Caco-2 (cell line): ENCODE results near the gene RO60. TPM values are rescaled to one million over a fixed set of nuclear protein-coding genes. Genes with fewer than 3 reads are reported as not detected.

Experiments
- BruUV-seq: library from RNA; stranded (reverse); fragments of 400-500 nt; replicated peaks from 2 replicates; lab custom pipeline; 2021; lab: Mats Ljungman, UMichigan
- CTCF ChIA-PET: fragments of 300-600 bp; sonication (Branson Sonifier 250); formaldehyde crosslinking; loops from one replicate; lab custom pipeline; 2022; ENCODE audit warnings: antibody characterized with exemption; lab: Charles Lee
- POLR2A ChIA-PET: fragments of 300-600 bp; sonication (Branson Sonifier 250); formaldehyde crosslinking; loops from one replicate; lab custom pipeline; 2022; ENCODE audit warnings: antibody characterized with exemption; lab: Charles Lee
- DNase-seq, 2 experiments: peaks; one replicate each; pipeline versions ENCODE4 v3.0.0 to v3.0.0-alpha.2; 2020 to 2022
- H3K27me3 ChIP-seq: replicated peaks from 2 replicates; pipeline ENCODE4 v1.6.0; 2011; ENCODE audit warnings: low read length; ENCODE audit not compliant: control insufficient read depth, insufficient read depth
- H3K36me3 ChIP-seq: 2 replicates; pipeline ENCODE4 v1.5.1; 2011; ENCODE audit warnings: low read length; ENCODE audit not compliant: control insufficient read depth, insufficient read depth
- H3K4me1 ChIP-seq: fragments of 250-450 bp; sonication (Bioruptor Pico); 2 replicates; pipeline ENCODE4 v1.5.1; 2020; ENCODE audit warnings: mild to moderate bottlenecking
- H3K4me3 ChIP-seq: 2 replicates; pipeline ENCODE4 v1.5.1; 2011; ENCODE audit warnings: low read depth, mild to moderate bottlenecking, control low read depth, low read length
- H3K9me3 ChIP-seq: fragments of 250-450 bp; sonication (Bioruptor Pico); 2 replicates; pipeline ENCODE4 v1.5.1; 2020; ENCODE audit warnings: mild to moderate bottlenecking, moderate library complexity
- H3K27ac Mint-ChIP-seq: one replicate; pipeline ENCODE4 v1.8.0; 2022; ENCODE audit warnings: mixed read lengths; ENCODE audit not compliant: unreplicated experiment
- H3K27me3 Mint-ChIP-seq: one replicate; pipeline ENCODE4 v1.8.0; 2022; ENCODE audit warnings: mixed read lengths; ENCODE audit not compliant: insufficient read depth, unreplicated experiment
- H3K36me3 Mint-ChIP-seq: one replicate; pipeline ENCODE4 v1.8.0; 2022; ENCODE audit warnings: mild to moderate bottlenecking, mixed read lengths; ENCODE audit not compliant: insufficient read depth, unreplicated experiment
- H3K4me1 Mint-ChIP-seq: one replicate; pipeline ENCODE4 v1.8.0; 2022; ENCODE audit warnings: low read depth, mixed read lengths; ENCODE audit not compliant: unreplicated experiment
- H3K4me3 Mint-ChIP-seq: one replicate; pipeline ENCODE4 v1.8.0; 2022; ENCODE audit warnings: mild to moderate bottlenecking, moderate library complexity, mixed read lengths; ENCODE audit not compliant: unreplicated experiment
- H3K9me3 Mint-ChIP-seq: one replicate; pipeline ENCODE4 v1.8.0; 2022; ENCODE audit warnings: mixed read lengths; ENCODE audit not compliant: unreplicated experiment
- CTCF ChIP-seq, 2 experiments: fragments of 200-600 bp in 1 of 2; IDR thresholded peaks; 1 replicate in 1 of 2; 2 replicates in 1 of 2; pipeline versions ENCODE4 v1.5.1 to v1.8.0; 2011 to 2022; ENCODE audit warnings: antibody characterized with exemption in 1 of 2, control low read depth in 1 of 2, inconsistent platforms in 1 of 2, low read depth in 1 of 2, low read length in 1 of 2, mild to moderate bottlenecking in 1 of 2, moderate library complexity in 1 of 2; ENCODE audit not compliant: insufficient read depth in 1 of 2, severe bottlenecking in 1 of 2, unreplicated experiment in 1 of 2
- intact Hi-C: fragments of 100-400 bp; cut with micrococcal nuclease; formaldehyde crosslinking; loops from one replicate; pipeline ENCODE4 v1.10.0; 2022; ENCODE audit not compliant: unreplicated experiment
- total RNA-seq: library from RNA; stranded (reverse); gene quantifications from 2 replicates; pipeline ENCODE4 v1.2.3, GENCODE V29; 2022

RO60 gene
- total RNA-seq, 1 experiment from 2014 or later, result 50.0 TPM

- Mint-ChIP-seq H3K36me3 (peaks cover 25% of the 10 kb centered on the region), H3K4me3 (no peak overlapping the region), H3K9me3 (no peaks in the 10 kb centered on the region), H3K27ac (no peak overlapping the region), H3K27me3 (no peaks in the 10 kb centered on the region), H3K4me1 (no peaks in the 10 kb centered on the region)
- Histone ChIP-seq H3K4me3 (no peak overlapping the region), H3K27me3 (no peaks in the 10 kb centered on the region), H3K36me3 (no peaks in the 10 kb centered on the region), H3K9me3 (peaks cover 3% of the 10 kb centered on the region; the same call in 1 of the 2 replicates), H3K4me1 (no peaks in the 10 kb centered on the region)
- no peak for TF ChIP-seq CTCF (IDR thresholded peaks at IDR 0.05; ENCODE audit: insufficient read depth in 1 of 2, low read depth in 1 of 2, low read length in 1 of 2, severe bottlenecking in 1 of 2, unreplicated experiment in 1 of 2)
- ChIA-PET CTCF (no interaction called here), POLR2A (no interaction called here)
- DNase-seq, result no peak
- intact Hi-C loops, result no loop called here
- no TSS peak for BruUV-seq
Measured at GRCh38 chr1:193077991-193078390, 18.6 kb downstream of the RO60 start.

- POLR2A ChIA-PET, result no interaction called here
- H3K36me3 ChIP-seq, result no peaks in the 10 kb centered on the region
Measured at GRCh38 chr1:193079187-193079586, 19.8 kb downstream of the RO60 start.

GRCh38 chr1:193083365-193084088, 24.1 kb downstream of the RO60 start:
- intact Hi-C loops, result no loop called here

More at GRCh38 chr1:193079187-193079586, 19.8 kb downstream of the RO60 start:
- no TSS peak for BruUV-seq
- H3K36me3 Mint-ChIP-seq, result peaks cover 28% of the 10 kb centered on the region
- no peaks in the 10 kb centered on the region for H3K9me3 Mint-ChIP-seq
- intact Hi-C loops, result no loop called here
- no peaks in the 10 kb centered on the region for H3K27me3 ChIP-seq
- H3K4me1 Mint-ChIP-seq, result no peaks in the 10 kb centered on the region
- H3K9me3 ChIP-seq, result peaks cover 3% of the 10 kb centered on the region; the same call in 1 of the 2 replicates
- no peaks in the 10 kb centered on the region for H3K27me3 Mint-ChIP-seq
- no peaks in the 10 kb centered on the region for H3K4me1 ChIP-seq
- DNase-seq, result no peak
- H3K27ac Mint-ChIP-seq, result no peak overlapping the region
- no peak for TF ChIP-seq CTCF (IDR thresholded peaks at IDR 0.05; ENCODE audit: insufficient read depth in 1 of 2, low read depth in 1 of 2, low read length in 1 of 2, severe bottlenecking in 1 of 2, unreplicated experiment in 1 of 2)
- no peak overlapping the region for H3K4me3 ChIP-seq
- CTCF ChIA-PET, result no interaction called here
- no peak overlapping the region for H3K4me3 Mint-ChIP-seq

More at GRCh38 chr1:193083365-193084088, 24.1 kb downstream of the RO60 start:
- Histone ChIP-seq H3K27me3 (no peaks in the 10 kb centered on the region), H3K4me3 (no peak overlapping the region), H3K36me3 (no peaks in the 10 kb centered on the region), H3K9me3 (no peaks in the 10 kb centered on the region), H3K4me1 (no peaks in the 10 kb centered on the region)
- Mint-ChIP-seq H3K9me3 (no peaks in the 10 kb centered on the region), H3K4me1 (no peaks in the 10 kb centered on the region), H3K4me3 (no peak overlapping the region), H3K27ac (no peak overlapping the region), H3K36me3 (peaks cover 30% of the 10 kb centered on the region), H3K27me3 (no peaks in the 10 kb centered on the region)
- POLR2A ChIA-PET, result no interaction called here
- DNase-seq, result no peak
- TF ChIP-seq CTCF (IDR thresholded peaks at IDR 0.05; ENCODE audit: insufficient read depth in 1 of 2, low read depth in 1 of 2, low read length in 1 of 2, severe bottlenecking in 1 of 2, unreplicated experiment in 1 of 2), result no peak
- CTCF ChIA-PET, result no interaction called here
- no TSS peak for BruUV-seq
